Heart left ventricle (tissue), 16 donors: ENCODE measurements around the gene CAND1. TPM values are rescaled to one million over a fixed set of nuclear protein-coding genes. Genes with fewer than 3 reads are reported as not detected.

Experiments
- ATAC-seq, 4 donors: fragments of 200-7000 bp; cut with Tn5 transposase; one replicate each; pipeline ENCODE4 v1.9.1; 2020 to 2022; ENCODE audit warnings: moderate library complexity in 4 of 4, mild to moderate bottlenecking in 3 of 4, moderate number of reproducible peaks in 1 of 4
- DNase-seq, 5 donors: peaks; one replicate each; pipeline ENCODE4 v3.0.0-alpha.2; 2020
- H3K27ac ChIP-seq, 12 donors: fragments of 200-600 bp; sonication (generic) in 4 of 12; one replicate each; pipeline versions ENCODE4 v1.5.0 to v1.8.0; 2016 to 2022; ENCODE audit warnings: mild to moderate bottlenecking in 2 of 12
- H3K27me3 ChIP-seq, 9 donors: fragments of 200-600 bp; sonication (generic) in 2 of 9; one replicate each; pipeline versions ENCODE4 v1.5.1 to v1.8.0; 2016 to 2022; ENCODE audit warnings: mild to moderate bottlenecking in 3 of 9
- H3K36me3 ChIP-seq, 9 donors: fragments of 200-600 bp; sonication (generic) in 2 of 9; one replicate each; pipeline versions ENCODE4 v1.5.0 to v1.8.0; 2018 to 2022; ENCODE audit warnings: mild to moderate bottlenecking in 2 of 9
- H3K4me1 ChIP-seq, 12 donors: fragments of 200-600 bp; sonication (generic) in 4 of 12; one replicate each; pipeline versions ENCODE4 v1.5.0 to v1.8.0; 2016 to 2022; ENCODE audit warnings: mild to moderate bottlenecking in 3 of 12
- H3K4me3 ChIP-seq, 12 donors: fragments of 200-600 bp; sonication (generic) in 4 of 12; one replicate each; pipeline versions ENCODE4 v1.5.0 to v1.8.0; 2017 to 2022; ENCODE audit warnings: mild to moderate bottlenecking in 9 of 12, moderate library complexity in 4 of 12
- H3K9me3 ChIP-seq, 12 donors: fragments of 200-600 bp; sonication (generic) in 4 of 12; one replicate each; pipeline versions ENCODE4 v1.5.0 to v1.8.0; 2016 to 2022; ENCODE audit warnings: mild to moderate bottlenecking in 1 of 12
- POLR2A ChIP-seq, 2 donors: fragments of 450-650 bp; IDR thresholded peaks; one replicate each; pipeline ENCODE4 v1.6.1; 2017; ENCODE audit warnings: antibody characterized with exemption in 2 of 2, mild to moderate bottlenecking in 2 of 2, moderate library complexity in 2 of 2
- WGBS, 4 donors: extraction: QIAGEN DNeasy Blood & Tissue Kit in 2 of 4; methylation state at CpG; one replicate each; pipeline versions ENCODE4 v1.1.5 to v1.1.7; 2013 to 2018; 5-methylcytosine and 5-hydroxymethylcytosine counted together
- intact Hi-C, 10 donors: fragments of 100-400 bp; cut with DNase I; formaldehyde crosslinking; loops; one replicate each; pipeline versions ENCODE4 v1.11.1 to v1.14.2; 2022
- polyA plus RNA-seq, 2 donors: library from polyadenylated mRNA; stranded (reverse); fragments of 200-250 nt; gene quantifications; one replicate each; pipeline ENCODE4 v1.2.3, GENCODE V29; 2013
- total RNA-seq, 9 donors: library from RNA; depleted of rRNA in 2 of 9; stranded (reverse); fragments of >200 nt in 2 of 9; fragmentation: NEBNext Ultra II Directional in 3 of 9; extraction: Animal tissue kit (Norgen Biotek cat#: 25700) in 3 of 9; gene quantifications; one replicate each; pipeline versions ENCODE4 v1.1.0 to v1.2.4, GENCODE V29; 2016 to 2023
- TF ChIP-seq, protein P1 (sequence below), 12 donors: fragments of 200-600 bp; sonication (generic) in 4 of 12; IDR thresholded peaks; one replicate each; pipeline versions ENCODE4 v1.5.0 to v1.8.0; 2018 to 2022; ENCODE audit warnings: antibody characterized with exemption in 12 of 12, mild to moderate bottlenecking in 5 of 12
- donor health status: ischemic (EF 13 %, LVEDD 7.1; RV severe dilation, severe dysfunction).
- donor health status: healthy with polysubstance abuse.
- donor health status: DM: no; HTN: yes; CAD: no.
- donor health status: DM: no; HTN: no; CAD: no.
- donor health status: ischemic (EF 25% LVEDD 6.9; RV normal size, moderate dysfunction).
- donor health status: ischemic (EF 25% LVEDD 5.7; RV mildly dilated, moderate dysfunction).
- donor health status: healthy.
- donor health status: DM: yes; HTN: yes; CAD: no.
- donor health status: ischemic (EF 35%, LVEDD 5.7; RV mildly dilated, moderate dysfunction).
- donor health status: nonischemic (EF 11% LVEDD 7.7; RV severe dilation, severe dysfunction).
- donor health status: DM: yes; HTN: yes; CAD: no.
- donor health status: PGD.
- donor health status: ischemic (EF 29% LVEDD 5.4; RV normal size, mild dysfunction).
- donor health status: nonischemic (EF 23%, LVEDD 6.1; RV moderate dilation, normal function).

CAND1 gene
- total and polyA plus RNA-seq, 11 donors, result 5.8 to 69.0 (median 30.9) TPM

DNA sequence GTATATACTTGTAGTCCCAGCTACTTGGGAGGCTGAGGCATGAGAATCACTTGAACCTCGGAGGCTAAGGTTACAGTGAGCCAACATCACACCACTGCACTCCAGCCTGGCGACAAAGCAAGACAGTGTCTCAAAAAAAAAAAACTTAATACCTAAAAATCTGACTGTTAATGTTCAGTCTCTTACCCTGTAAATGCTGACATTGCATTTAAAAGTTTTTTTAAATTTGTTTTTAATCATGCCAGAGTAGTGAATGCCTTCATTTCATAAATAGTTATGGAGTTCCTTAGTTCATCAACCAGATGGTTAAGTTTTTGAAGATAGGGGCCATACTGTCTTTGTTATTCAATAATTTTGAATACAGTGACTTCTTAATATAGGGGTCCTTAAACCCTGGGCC is 21.2 kb downstream of the CAND1 start:
- intact Hi-C loops, result no loop called here
- Histone ChIP-seq H3K36me3 (peaks cover 0 to 41% (median 20%) of the 10 kb centered on the region in 9 donors), H3K9me3 (no peaks in the 10 kb centered on the region), H3K27me3 (no peaks in the 10 kb centered on the region), H3K4me1 (peaks cover 0 to 6% (median 0%) of the 10 kb centered on the region in 12 donors), H3K4me3 (no peak overlapping the region), H3K27ac (no peak overlapping the region)
- DNase-seq, result no peak
- TF ChIP-seq, protein P1, sequence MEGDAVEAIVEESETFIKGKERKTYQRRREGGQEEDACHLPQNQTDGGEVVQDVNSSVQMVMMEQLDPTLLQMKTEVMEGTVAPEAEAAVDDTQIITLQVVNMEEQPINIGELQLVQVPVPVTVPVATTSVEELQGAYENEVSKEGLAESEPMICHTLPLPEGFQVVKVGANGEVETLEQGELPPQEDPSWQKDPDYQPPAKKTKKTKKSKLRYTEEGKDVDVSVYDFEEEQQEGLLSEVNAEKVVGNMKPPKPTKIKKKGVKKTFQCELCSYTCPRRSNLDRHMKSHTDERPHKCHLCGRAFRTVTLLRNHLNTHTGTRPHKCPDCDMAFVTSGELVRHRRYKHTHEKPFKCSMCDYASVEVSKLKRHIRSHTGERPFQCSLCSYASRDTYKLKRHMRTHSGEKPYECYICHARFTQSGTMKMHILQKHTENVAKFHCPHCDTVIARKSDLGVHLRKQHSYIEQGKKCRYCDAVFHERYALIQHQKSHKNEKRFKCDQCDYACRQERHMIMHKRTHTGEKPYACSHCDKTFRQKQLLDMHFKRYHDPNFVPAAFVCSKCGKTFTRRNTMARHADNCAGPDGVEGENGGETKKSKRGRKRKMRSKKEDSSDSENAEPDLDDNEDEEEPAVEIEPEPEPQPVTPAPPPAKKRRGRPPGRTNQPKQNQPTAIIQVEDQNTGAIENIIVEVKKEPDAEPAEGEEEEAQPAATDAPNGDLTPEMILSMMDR (IDR thresholded peaks at IDR 0.05), result no peak
- TF ChIP-seq POLR2A (IDR thresholded peaks at IDR 0.05), result no peak
- ATAC-seq, result no peak
- WGBS, 4 donors, result 93 to 98% (median 97%) methylated on average over 2 of the region's 2 CpGs

DNA sequence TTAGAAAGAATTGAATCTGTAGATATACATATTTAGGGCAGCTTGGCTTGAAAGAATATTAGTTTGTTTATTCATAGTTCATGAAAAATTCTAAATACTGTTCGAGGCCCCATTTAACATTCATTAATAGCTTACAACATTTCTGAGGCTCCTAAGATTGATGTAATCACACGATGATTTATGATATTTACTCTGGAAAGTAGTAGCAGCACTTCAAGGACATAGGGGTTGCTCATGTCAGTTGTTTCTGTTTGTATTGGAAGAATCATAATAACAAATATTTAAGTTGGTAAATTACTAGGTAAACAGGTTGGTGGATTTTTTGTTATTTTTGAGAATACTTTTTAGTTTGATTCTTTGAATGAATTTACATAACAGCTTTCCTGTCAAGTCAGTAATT is 30.4 kb downstream of the CAND1 start:
- Histone ChIP-seq H3K9me3 (no peaks in the 10 kb centered on the region), H3K4me3 (no peak overlapping the region), H3K27ac (no peak overlapping the region), H3K27me3 (no peaks in the 10 kb centered on the region), H3K4me1 (peaks cover 0 to 8% (median 0%) of the 10 kb centered on the region in 12 donors), H3K36me3 (peaks cover 0 to 97% (median 88%) of the 10 kb centered on the region in 9 donors)
- no peak for TF ChIP-seq POLR2A (IDR thresholded peaks at IDR 0.05)
- TF ChIP-seq, protein P1 (IDR thresholded peaks at IDR 0.05), result no peak
- ATAC-seq (no peak), DNase-seq (no peak)
- 83 to 91% (median 90%) methylated on average over 2 of the region's 2 CpGs for WGBS, 4 donors
- intact Hi-C loops, result no loop called here

DNA sequence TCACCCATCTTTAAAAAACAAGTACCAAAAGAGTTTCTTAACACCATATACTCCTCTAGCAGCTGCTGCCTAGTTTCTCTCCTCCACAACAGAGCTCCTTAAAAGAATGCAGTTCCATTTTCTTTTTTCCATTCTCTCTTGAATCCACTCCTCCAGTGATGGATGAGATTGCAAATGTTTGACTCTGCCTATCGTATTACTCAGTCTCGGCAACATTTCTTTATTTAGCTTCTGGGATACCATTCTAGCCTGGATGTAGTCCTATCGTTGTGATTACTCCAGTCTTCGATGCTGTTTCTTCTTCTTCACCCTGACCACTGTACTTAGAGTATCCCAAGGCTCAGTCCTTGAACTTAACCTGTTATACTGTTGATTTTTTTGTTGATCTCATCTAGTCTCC is 30.8 kb downstream of the CAND1 start:
- Histone ChIP-seq H3K4me3 (no peak overlapping the region), H3K27me3 (no peaks in the 10 kb centered on the region), H3K9me3 (no peaks in the 10 kb centered on the region), H3K4me1 (peaks cover 0 to 8% (median 0%) of the 10 kb centered on the region in 12 donors), H3K36me3 (peaks cover 0 to 97% (median 92%) of the 10 kb centered on the region in 9 donors), H3K27ac (no peak overlapping the region)
- TF ChIP-seq POLR2A (IDR thresholded peaks at IDR 0.05), result no peak
- TF ChIP-seq, protein P1 (IDR thresholded peaks at IDR 0.05), result no peak
- 52 to 58% (median 55%) methylated on average over 4 of the region's 4 CpGs for WGBS, 4 donors
- DNase-seq (no peak), ATAC-seq (no peak)
- intact Hi-C loops, result no loop called here

DNA sequence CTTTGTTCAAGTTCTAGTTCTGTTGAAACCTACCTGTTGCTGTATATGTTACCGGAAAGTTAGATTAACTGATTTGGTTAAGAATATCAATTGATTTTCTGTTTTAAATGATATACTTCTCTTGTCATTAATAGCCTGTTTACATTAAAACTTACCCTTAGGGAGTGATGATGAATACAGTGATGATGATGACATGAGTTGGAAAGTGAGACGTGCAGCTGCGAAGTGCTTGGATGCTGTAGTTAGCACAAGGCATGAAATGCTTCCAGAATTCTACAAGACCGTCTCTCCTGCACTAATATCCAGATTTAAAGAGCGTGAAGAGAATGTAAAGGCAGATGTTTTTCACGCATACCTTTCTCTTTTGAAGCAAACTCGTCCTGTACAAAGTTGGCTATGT is 33.0 kb downstream of the CAND1 start:
- Histone ChIP-seq H3K4me1 (peaks cover 0 to 8% (median 0%) of the 10 kb centered on the region in 12 donors), H3K9me3 (no peaks in the 10 kb centered on the region), H3K27ac (no peak overlapping the region), H3K4me3 (no peak overlapping the region), H3K36me3 (peaks cover 0 to 99% (median 92%) of the 10 kb centered on the region in 9 donors), H3K27me3 (no peaks in the 10 kb centered on the region)
- intact Hi-C loops, result no loop called here
- 93 to 96% (median 95%) methylated on average over 7 of the region's 7 CpGs for WGBS, 4 donors
- ATAC-seq (no peak), DNase-seq (no peak)
- TF ChIP-seq, protein P1 (IDR thresholded peaks at IDR 0.05), result no peak
- no peak for TF ChIP-seq POLR2A (IDR thresholded peaks at IDR 0.05)
